Embryonic facial prominence (tissue), 1 donor: ENCODE measurements around the gene VGLL4.

Source experiments
- DNase-seq: peaks from one replicate; pipeline ENCODE4 v3.0.0-alpha.2; 2016; ENCODE audit errors: extremely low spot score

Gene VGLL4

GRCh38 chr3:11507719-11508118 lies 136.0 kb downstream of the VGLL4 start:
- DNase-seq = no peak
